Measurements from ENCODE around the gene SLC46A2.

The SLC46A2 gene

DNA sequence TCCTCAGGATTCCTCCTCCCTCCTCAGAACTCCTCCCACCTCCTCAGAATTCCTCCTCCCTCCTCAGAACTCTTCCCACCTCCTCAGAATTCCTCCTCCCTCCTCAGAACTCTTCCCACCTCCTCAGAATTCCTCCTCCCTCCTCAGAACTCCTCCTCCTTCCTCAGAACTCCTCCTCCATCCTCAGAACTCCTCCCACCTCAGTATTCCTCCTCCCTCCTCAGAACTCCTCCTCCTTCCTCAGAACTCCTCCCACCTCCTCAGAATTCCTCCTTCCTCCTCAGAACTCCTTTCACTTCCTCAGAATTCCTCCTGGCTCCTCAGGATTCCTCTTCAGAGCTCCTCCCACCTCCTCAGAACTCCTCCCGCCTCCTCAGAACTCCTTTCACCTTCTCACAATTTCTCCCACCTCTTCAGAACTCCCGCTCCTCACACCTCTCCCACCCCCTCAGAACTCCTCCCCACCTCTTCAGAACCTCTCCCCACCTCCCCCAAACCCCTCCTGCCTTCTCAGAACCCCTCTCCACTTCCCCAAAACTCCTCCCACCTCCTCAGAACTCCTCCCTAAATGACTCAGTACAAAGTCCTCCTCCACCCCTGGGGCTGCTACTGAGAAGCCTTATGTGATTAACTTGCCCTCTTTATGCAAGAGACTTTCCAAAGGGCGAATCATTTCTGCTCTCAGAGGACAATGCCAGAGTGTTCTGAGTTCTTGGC is 23.2 kb downstream of the SLC46A2 start:
- no peaks in the 10 kb centered on the region for H3K36me3 ChIP-seq (ENCODE audit: control insufficient read depth, low read depth, low read length)
- H3K9ac ChIP-seq (ENCODE audit: low read length): no peak overlapping the region
- no peak overlapping the region for H3K27ac ChIP-seq (ENCODE audit: low read length)
- H3K4me1 ChIP-seq (ENCODE audit: control insufficient read depth, low read depth, low read length): peaks cover 5% of the 10 kb centered on the region
- H3K4me3 ChIP-seq (ENCODE audit: low read length): no peak overlapping the region
- no peaks in the 10 kb centered on the region for H3K9me3 ChIP-seq (ENCODE audit: control insufficient read depth, low read depth, low read length)
- no peaks in the 10 kb centered on the region for H3K27me3 ChIP-seq (ENCODE audit: control insufficient read depth, insufficient read depth, low read length)

DNA sequence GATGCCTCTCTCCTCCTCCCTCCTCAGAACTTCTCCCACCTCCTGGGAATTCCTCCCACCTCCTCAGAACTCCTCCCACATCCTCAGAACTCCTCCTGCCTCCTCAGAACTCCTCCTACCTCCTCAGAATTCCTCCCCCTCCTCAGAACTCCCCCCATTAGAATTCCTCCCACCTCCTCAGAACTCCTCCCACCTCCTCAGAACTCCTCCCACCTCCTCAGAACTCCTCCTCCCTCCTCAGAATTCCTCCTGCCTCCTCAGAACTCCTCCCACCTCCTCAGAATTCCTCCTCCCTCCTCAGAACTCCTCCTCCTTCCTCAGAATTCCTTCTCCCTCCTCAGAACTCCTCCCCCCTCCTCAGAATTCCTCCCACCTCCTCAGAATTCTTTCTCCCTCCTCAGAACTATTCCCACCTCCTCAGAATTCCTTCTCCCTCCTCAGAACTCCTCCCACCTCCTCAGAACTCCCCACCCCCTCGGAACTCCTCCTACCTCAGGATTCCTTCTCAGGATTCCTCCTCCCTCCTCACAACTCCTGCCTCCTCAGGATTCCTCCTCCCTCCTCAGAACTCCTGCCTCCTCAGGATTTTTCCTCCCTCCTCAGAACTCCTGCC is 23.9 kb downstream of the SLC46A2 start:
- no peaks in the 10 kb centered on the region for H3K36me3 ChIP-seq (ENCODE audit: control insufficient read depth, low read depth, low read length)
- no peaks in the 10 kb centered on the region for H3K9me3 ChIP-seq (ENCODE audit: control insufficient read depth, low read depth, low read length)
- H3K9ac ChIP-seq (ENCODE audit: low read length): no peak overlapping the region
- H3K4me3 ChIP-seq (ENCODE audit: low read length): no peak overlapping the region
- no peaks in the 10 kb centered on the region for H3K27me3 ChIP-seq (ENCODE audit: control insufficient read depth, insufficient read depth, low read length)
- H3K27ac ChIP-seq (ENCODE audit: low read length): no peak overlapping the region
- peaks cover 2% of the 10 kb centered on the region for H3K4me1 ChIP-seq (ENCODE audit: control insufficient read depth, low read depth, low read length)

DNA sequence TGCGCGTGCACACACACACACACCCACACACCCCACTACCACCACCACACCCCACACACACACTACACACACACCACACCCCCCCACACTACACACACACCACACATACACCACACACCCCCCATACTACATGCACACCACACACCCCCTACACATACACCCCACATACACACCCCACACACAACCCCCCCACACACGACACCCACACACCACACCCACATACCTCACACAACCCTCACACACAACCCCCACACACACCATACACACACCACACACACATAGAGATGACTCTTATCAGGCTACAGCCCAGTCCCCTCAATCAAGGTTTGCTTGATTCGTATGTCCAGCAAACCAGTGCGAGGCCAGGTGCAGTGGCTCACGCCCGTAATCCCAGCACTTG is 25.7 kb downstream of the SLC46A2 start:
- no peak overlapping the region for H3K4me3 ChIP-seq (ENCODE audit: low read length)
- H3K27me3 ChIP-seq (ENCODE audit: control insufficient read depth, insufficient read depth, low read length): no peaks in the 10 kb centered on the region
- no peaks in the 10 kb centered on the region for H3K9me3 ChIP-seq (ENCODE audit: control insufficient read depth, low read depth, low read length)
- no peaks in the 10 kb centered on the region for H3K4me1 ChIP-seq (ENCODE audit: control insufficient read depth, low read depth, low read length)
- no peak overlapping the region for H3K27ac ChIP-seq (ENCODE audit: low read length)
- H3K36me3 ChIP-seq (ENCODE audit: control insufficient read depth, low read depth, low read length): no peaks in the 10 kb centered on the region
- H3K9ac ChIP-seq (ENCODE audit: low read length): no peak overlapping the region

DNA sequence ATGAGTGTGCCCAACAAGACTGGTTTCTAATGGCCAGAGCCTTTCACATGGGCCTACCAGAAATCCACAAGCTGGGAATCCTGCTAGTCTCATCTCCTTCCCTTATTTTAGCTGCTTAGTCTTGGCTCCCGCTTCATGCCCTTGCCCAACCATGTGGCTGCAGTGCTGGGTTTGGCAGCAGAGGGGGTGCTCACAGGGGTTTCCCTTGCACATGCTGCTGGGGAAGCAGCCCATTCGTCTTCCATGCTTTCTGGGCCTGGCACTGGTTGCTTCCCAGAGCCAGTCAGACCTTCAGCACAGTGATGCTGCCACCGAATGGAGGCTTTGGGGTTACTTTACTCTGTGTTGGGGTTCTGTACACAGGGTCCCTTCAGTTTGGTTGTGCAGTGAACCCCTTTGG is 26.3 kb downstream of the SLC46A2 start:
- Histone ChIP-seq H3K36me3 (ENCODE audit: control insufficient read depth, low read depth, low read length) (no peaks in the 10 kb centered on the region), H3K27ac (ENCODE audit: low read length) (no peak overlapping the region), H3K4me3 (ENCODE audit: low read length) (no peak overlapping the region), H3K27me3 (ENCODE audit: control insufficient read depth, insufficient read depth, low read length) (no peaks in the 10 kb centered on the region), H3K9ac (ENCODE audit: low read length) (no peak overlapping the region), H3K4me1 (ENCODE audit: control insufficient read depth, low read depth, low read length) (no peaks in the 10 kb centered on the region), H3K9me3 (ENCODE audit: control insufficient read depth, low read depth, low read length) (no peaks in the 10 kb centered on the region)

DNA sequence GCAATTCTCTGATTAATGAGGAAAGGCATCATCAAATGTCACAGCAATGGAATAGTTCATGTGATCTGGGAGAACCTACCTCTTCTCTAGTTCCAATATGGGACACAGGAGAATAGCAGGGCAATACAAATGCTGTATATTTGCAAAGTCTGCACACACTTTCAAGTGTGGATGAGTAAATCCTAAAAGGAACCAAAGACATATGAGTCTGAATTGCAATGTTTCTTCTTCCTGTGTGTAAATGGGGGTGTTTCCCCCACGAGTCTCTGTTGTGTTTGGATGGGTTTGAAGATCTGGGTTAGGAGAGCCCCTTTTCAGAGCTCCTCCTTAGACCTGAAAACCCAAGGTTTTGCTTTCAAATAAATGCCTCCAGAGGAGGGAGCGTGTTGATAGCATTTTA is 26.9 kb downstream of the SLC46A2 start:
- Histone ChIP-seq H3K27me3 (ENCODE audit: control insufficient read depth, insufficient read depth, low read length) (no peaks in the 10 kb centered on the region), H3K4me1 (ENCODE audit: control insufficient read depth, low read depth, low read length) (no peaks in the 10 kb centered on the region), H3K27ac (ENCODE audit: low read length) (no peak overlapping the region), H3K9ac (ENCODE audit: low read length) (no peak overlapping the region), H3K9me3 (ENCODE audit: control insufficient read depth, low read depth, low read length) (no peaks in the 10 kb centered on the region), H3K36me3 (ENCODE audit: control insufficient read depth, low read depth, low read length) (no peaks in the 10 kb centered on the region), H3K4me3 (ENCODE audit: low read length) (no peak overlapping the region)

DNA sequence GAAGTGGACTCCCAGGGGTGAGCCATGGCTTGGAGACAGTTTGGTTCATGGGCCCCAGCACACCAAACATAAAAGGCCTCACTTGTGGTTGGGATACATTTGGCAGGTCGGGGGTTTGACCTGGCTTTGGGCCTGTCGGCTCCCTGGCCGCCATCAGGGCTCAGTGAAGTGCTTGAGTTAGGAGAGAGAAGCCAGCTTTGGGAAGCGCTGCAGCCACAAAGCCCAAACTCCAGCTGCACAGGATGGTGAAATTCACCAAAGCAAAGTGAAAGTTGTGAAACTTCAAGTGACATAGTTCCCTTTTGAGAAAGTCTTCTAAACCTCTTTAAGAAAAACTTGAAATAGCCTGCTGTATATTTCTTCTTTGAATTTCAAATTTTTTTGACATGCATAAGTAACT is 27.5 kb downstream of the SLC46A2 start:
- no peaks in the 10 kb centered on the region for H3K4me1 ChIP-seq (ENCODE audit: control insufficient read depth, low read depth, low read length)
- H3K9ac ChIP-seq (ENCODE audit: low read length): no peak overlapping the region
- H3K27ac ChIP-seq (ENCODE audit: low read length): no peak overlapping the region
- no peak overlapping the region for H3K4me3 ChIP-seq (ENCODE audit: low read length)
- H3K9me3 ChIP-seq (ENCODE audit: control insufficient read depth, low read depth, low read length): no peaks in the 10 kb centered on the region
- H3K36me3 ChIP-seq (ENCODE audit: control insufficient read depth, low read depth, low read length): no peaks in the 10 kb centered on the region
- H3K27me3 ChIP-seq (ENCODE audit: control insufficient read depth, insufficient read depth, low read length): no peaks in the 10 kb centered on the region

DNA sequence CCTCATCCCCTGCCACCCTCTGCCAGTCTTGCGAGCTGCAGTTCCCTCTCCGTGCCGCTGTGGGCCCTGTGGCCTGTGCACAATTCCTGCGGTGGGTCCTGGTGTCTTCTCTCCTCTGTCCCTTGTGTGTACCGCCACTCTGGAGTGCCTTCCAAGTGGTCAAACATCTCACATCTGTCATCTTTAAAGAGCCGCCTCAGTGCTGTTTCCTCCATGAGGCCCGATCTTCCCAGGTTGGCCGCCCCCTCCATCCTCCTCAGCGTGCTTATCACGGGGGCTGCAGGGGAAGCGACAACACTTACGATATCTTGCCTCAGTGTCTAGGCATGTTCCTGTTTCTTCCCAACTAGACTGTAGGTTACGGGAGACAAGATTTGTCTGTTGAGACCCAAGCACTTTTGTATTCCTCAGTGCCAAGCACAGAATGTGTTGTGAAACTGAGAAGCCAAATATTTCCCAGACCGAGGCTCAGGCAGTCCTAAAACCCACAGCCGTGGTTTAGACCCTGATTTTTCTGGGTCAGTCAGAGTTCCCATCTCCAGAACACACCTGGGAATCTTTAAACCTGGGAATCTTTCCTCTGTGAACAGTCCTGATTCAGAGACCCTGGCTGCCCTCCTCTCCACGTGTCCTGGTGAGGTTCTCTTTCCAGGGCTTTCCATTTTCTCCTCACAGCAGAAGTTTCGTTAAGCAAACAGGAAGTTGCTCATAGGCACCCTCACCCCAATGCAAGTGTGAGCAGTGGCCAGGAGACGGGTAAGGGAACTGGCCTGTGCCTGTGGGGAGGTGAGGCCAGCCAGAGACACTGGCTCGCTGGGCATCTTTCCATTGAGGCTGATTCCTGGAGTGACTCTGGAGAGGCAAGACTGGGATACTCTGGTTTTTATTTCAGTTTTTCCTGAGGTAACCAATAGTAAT is 28.8 kb downstream of the SLC46A2 start:
- no peaks in the 10 kb centered on the region for H3K36me3 ChIP-seq (ENCODE audit: control insufficient read depth, low read depth, low read length)
- H3K27ac ChIP-seq (ENCODE audit: low read length): no peak overlapping the region
- no peaks in the 10 kb centered on the region for H3K4me1 ChIP-seq (ENCODE audit: control insufficient read depth, low read depth, low read length)
- no peak overlapping the region for H3K9ac ChIP-seq (ENCODE audit: low read length)
- no peak overlapping the region for H3K4me3 ChIP-seq (ENCODE audit: low read length)
- no peaks in the 10 kb centered on the region for H3K27me3 ChIP-seq (ENCODE audit: control insufficient read depth, insufficient read depth, low read length)
- H3K9me3 ChIP-seq (ENCODE audit: control insufficient read depth, low read depth, low read length): no peaks in the 10 kb centered on the region

DNA sequence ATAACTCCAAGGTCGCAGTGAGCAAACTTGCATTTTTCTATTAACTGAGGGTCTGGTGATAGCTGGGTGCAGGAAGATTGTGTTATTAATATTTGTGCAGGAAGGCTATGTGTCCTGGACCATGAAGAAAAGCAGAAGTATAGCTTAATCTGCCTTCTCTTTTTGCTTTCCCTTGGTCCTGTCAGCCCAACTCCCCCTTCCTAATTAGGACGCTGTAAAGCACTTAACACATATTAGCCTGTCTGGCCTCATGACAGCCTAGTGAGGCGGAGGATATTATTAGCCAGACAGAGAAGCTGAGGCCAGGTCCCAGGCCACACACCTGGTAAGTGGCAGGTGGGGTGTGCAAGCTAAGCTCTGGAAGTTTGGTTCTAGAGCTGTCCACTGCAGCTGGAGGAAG is 29.5 kb downstream of the SLC46A2 start:
- H3K36me3 ChIP-seq (ENCODE audit: control insufficient read depth, low read depth, low read length): no peaks in the 10 kb centered on the region
- H3K9ac ChIP-seq (ENCODE audit: low read length): no peak overlapping the region
- no peaks in the 10 kb centered on the region for H3K27me3 ChIP-seq (ENCODE audit: control insufficient read depth, insufficient read depth, low read length)
- no peak overlapping the region for H3K4me3 ChIP-seq (ENCODE audit: low read length)
- no peak overlapping the region for H3K27ac ChIP-seq (ENCODE audit: low read length)
- no peaks in the 10 kb centered on the region for H3K4me1 ChIP-seq (ENCODE audit: control insufficient read depth, low read depth, low read length)
- H3K9me3 ChIP-seq (ENCODE audit: control insufficient read depth, low read depth, low read length): no peaks in the 10 kb centered on the region

DNA sequence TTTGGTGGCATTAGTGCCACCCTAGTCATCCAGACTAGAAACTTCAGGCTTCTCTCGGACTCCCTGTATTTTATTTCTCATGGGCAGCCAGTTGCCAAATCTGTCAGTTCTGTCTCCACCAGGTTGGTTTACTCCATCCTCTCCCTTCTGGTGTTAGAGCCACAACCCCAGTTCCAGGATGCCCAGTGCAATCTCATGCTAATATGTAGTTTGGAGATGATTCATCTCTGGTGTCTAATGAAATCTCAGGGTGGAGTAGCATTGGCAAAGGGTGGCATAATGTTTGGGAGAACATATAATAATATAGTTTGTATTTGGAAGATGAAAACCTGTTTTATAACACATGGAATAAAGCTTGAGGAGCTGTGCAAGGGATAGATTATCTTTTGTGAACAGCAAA is 30.2 kb downstream of the SLC46A2 start:
- no peaks in the 10 kb centered on the region for H3K4me1 ChIP-seq (ENCODE audit: control insufficient read depth, low read depth, low read length)
- H3K4me3 ChIP-seq (ENCODE audit: low read length): no peak overlapping the region
- H3K27me3 ChIP-seq (ENCODE audit: control insufficient read depth, insufficient read depth, low read length): no peaks in the 10 kb centered on the region
- no peaks in the 10 kb centered on the region for H3K36me3 ChIP-seq (ENCODE audit: control insufficient read depth, low read depth, low read length)
- H3K9ac ChIP-seq (ENCODE audit: low read length): no peak overlapping the region
- H3K9me3 ChIP-seq (ENCODE audit: control insufficient read depth, low read depth, low read length): no peaks in the 10 kb centered on the region
- H3K27ac ChIP-seq (ENCODE audit: low read length): no peak overlapping the region

DNA sequence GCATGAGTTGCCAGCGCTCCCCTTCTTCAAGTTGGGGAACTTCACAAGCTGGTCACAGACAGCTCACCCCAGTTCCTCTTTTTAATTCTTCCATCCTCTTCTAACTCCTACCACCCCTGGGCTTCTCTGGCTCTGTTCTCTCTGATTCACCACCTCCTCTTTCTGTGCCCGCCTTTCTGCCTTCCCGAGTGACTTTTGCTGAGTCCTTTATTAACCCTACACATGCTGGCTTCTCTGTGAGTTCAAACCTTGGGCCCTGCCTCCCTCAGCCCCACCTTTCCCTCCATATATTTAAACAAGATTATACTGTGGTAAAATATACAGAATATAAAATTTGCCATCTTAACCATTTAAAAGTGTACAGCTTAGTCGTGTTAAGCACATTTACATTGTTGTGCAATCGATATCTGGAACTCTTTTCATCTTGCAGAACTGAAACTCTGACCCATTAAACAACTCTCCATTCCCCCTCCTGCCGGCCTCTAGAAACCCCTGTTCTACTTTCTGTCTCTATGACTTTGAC is 32.0 kb downstream of the SLC46A2 start:
- H3K4me1 ChIP-seq (ENCODE audit: control insufficient read depth, low read depth, low read length): no peaks in the 10 kb centered on the region
- H3K4me3 ChIP-seq (ENCODE audit: low read length): no peak overlapping the region
- no peaks in the 10 kb centered on the region for H3K36me3 ChIP-seq (ENCODE audit: control insufficient read depth, low read depth, low read length)
- H3K27me3 ChIP-seq (ENCODE audit: control insufficient read depth, insufficient read depth, low read length): no peaks in the 10 kb centered on the region
- no peak overlapping the region for H3K27ac ChIP-seq (ENCODE audit: low read length)
- H3K9ac ChIP-seq (ENCODE audit: low read length): no peak overlapping the region
- H3K9me3 ChIP-seq (ENCODE audit: control insufficient read depth, low read depth, low read length): no peaks in the 10 kb centered on the region

DNA sequence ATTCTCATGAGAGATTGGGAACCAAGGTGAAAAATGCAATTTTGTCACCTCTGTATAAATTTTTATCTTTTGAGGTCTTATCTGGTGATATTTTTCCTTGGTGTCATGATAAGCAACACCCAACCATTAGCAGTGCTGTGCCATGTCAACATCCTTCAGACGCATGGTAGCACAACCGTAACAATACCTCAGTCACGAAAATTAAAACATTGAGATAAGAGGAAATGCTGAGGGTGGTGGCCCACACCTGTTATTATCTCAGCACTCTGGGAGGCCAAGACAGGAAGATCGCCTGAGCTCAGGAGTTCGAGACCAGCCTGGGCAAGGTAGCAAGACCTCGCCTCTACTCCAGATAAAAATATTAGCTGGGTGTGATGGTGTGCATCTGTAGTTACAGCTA is 32.7 kb downstream of the SLC46A2 start:
- Histone ChIP-seq H3K4me1 (ENCODE audit: control insufficient read depth, low read depth, low read length) (no peaks in the 10 kb centered on the region), H3K27ac (ENCODE audit: low read length) (no peak overlapping the region), H3K9me3 (ENCODE audit: control insufficient read depth, low read depth, low read length) (no peaks in the 10 kb centered on the region), H3K9ac (ENCODE audit: low read length) (no peak overlapping the region), H3K36me3 (ENCODE audit: control insufficient read depth, low read depth, low read length) (no peaks in the 10 kb centered on the region), H3K4me3 (ENCODE audit: low read length) (no peak overlapping the region), H3K27me3 (ENCODE audit: control insufficient read depth, insufficient read depth, low read length) (no peaks in the 10 kb centered on the region)

Data from iPS-18a (cell line).